HepG2 (cell line): ENCODE data around the gene ASXL1. TPM values are rescaled to one million over a fixed set of nuclear protein-coding genes. Genes with fewer than 3 reads are reported as not detected.

Source experiments
- EP300 ChIP-seq, 3 experiments: sonication (generic) in 1 of 3; formaldehyde crosslinking in 1 of 3; IDR thresholded peaks; 2 replicates each; pipeline versions ENCODE4 v1.5.1 to v1.6.1; 2011 to 2020; ENCODE audit warnings: low read depth in 2 of 3, low read length in 2 of 3, borderline replicate concordance in 1 of 3, improper control_type of control experiment in 1 of 3, mild to moderate bottlenecking in 1 of 3, missing genetic modification reagents in 1 of 3, moderate library complexity in 1 of 3
- PHF5A ChIP-seq: IDR thresholded peaks from one replicate; pipeline ENCODE4 v1.6.1; 2018; ENCODE audit warnings: low read depth, missing genetic modification reagents; ENCODE audit not compliant: unreplicated experiment
- SYNCRIP ChIP-seq: fragments of 200-400 bp; formaldehyde crosslinking; IDR thresholded peaks from 2 replicates; pipeline ENCODE4 v1.6.1; 2018; ENCODE audit warnings: mild to moderate bottlenecking, low read depth, low read length; ENCODE audit not compliant: insufficient read depth
- TEAD3 ChIP-seq: optimal IDR thresholded peaks from 2 replicates; pipeline ENCODE3; 2016; ENCODE audit warnings: borderline replicate concordance
- TOE1 ChIP-seq: sonication (generic); formaldehyde crosslinking; IDR thresholded peaks from 2 replicates; pipeline ENCODE4 v1.4.0; 2020; ENCODE audit warnings: mild to moderate bottlenecking, missing genetic modification reagents
- ZBTB20 ChIP-seq: sonication (generic); formaldehyde crosslinking; IDR thresholded peaks from 2 replicates; pipeline ENCODE4 v1.8.1; 2023; ENCODE audit warnings: missing genetic modification reagents, low read depth, mild to moderate bottlenecking, borderline replicate concordance
- ZNF317 ChIP-seq: sonication (generic); formaldehyde crosslinking; IDR thresholded peaks from 2 replicates; pipeline ENCODE4 v1.5.0; 2020; ENCODE audit warnings: mild to moderate bottlenecking, missing genetic modification reagents
- ZNF510 ChIP-seq: sonication (generic); formaldehyde crosslinking; IDR thresholded peaks from 2 replicates; pipeline ENCODE4 v1.4.0; 2020; ENCODE audit warnings: low read depth, mild to moderate bottlenecking, missing genetic modification reagents
- ZNF781 ChIP-seq: sonication (generic); formaldehyde crosslinking; IDR thresholded peaks from 2 replicates; pipeline ENCODE4 v1.5.1; 2020; ENCODE audit warnings: borderline replicate concordance, mild to moderate bottlenecking, missing genetic modification reagents; ENCODE audit errors: not compliant biosample characterization
- ZNF879 ChIP-seq: sonication (generic); formaldehyde crosslinking; IDR thresholded peaks from 2 replicates; pipeline ENCODE4 v1.8.1; 2023; ENCODE audit warnings: missing genetic modification reagents
- ZSCAN20 ChIP-seq: sonication (generic); formaldehyde crosslinking; IDR thresholded peaks from 2 replicates; pipeline ENCODE4 v1.4.0; 2020; ENCODE audit warnings: missing genetic modification reagents, mild to moderate bottlenecking, borderline replicate concordance
- polyA plus RNA-seq, 8 experiments: library from polyadenylated mRNA; depleted of rRNA in 3 of 8; stranded (reverse) in 7 of 8; unstranded in 1 of 8; fragments of >200 nt; fragmentation: Illumina TruSeq in 4 of 8; extraction: Trizol in 4 of 8; gene quantifications; 2 replicates each; pipeline versions ENCODE4 v1.2.1 to v1.2.3, GENCODE V29; 2011 to 2016; ENCODE audit warnings: low read depth in 4 of 8, missing spikeins in 1 of 8, mixed read lengths in 1 of 8; ENCODE audit not compliant: insufficient read depth in 1 of 8
- total RNA-seq, 5 experiments: library from RNA; depleted of rRNA; stranded (reverse); fragments of >200 nt; fragmentation: Illumina TruSeq; extraction: Trizol; gene quantifications; 2 replicates each; pipeline ENCODE4 v1.2.3, GENCODE V29; 2016; ENCODE audit warnings: low read depth in 1 of 5
- TF ChIP-seq, protein P1 (sequence below): sonication (generic); formaldehyde crosslinking; IDR thresholded peaks from 2 replicates; pipeline ENCODE4 v1.8.0; 2022; ENCODE audit warnings: missing genetic modification reagents, mild to moderate bottlenecking, inconsistent platforms, borderline replicate concordance
- TF ChIP-seq, protein P2 (sequence below): IDR thresholded peaks from 2 replicates; pipeline ENCODE4 v1.6.1; 2012; ENCODE audit warnings: low read length, improper control_type of control experiment
- TF ChIP-seq, protein P3 (sequence below): IDR thresholded peaks from 2 replicates; pipeline ENCODE4 v1.6.1; 2016; ENCODE audit warnings: low read depth, borderline replicate concordance
- TF ChIP-seq, protein P4 (sequence below): sonication (generic); formaldehyde crosslinking; IDR thresholded peaks from 2 replicates; pipeline ENCODE4 v1.5.0; 2020; ENCODE audit warnings: missing genetic modification reagents
- TF ChIP-seq, protein P5 (sequence below): sonication (generic); formaldehyde crosslinking; IDR thresholded peaks from 2 replicates; pipeline ENCODE4 v1.9.0; 2021; ENCODE audit warnings: missing genetic modification reagents, borderline replicate concordance
- TF ChIP-seq, protein P6 (sequence below): conservative IDR thresholded peaks from 2 replicates; pipeline ENCODE4 v1.6.1; 2018; ENCODE audit warnings: missing genetic modification reagents

The ASXL1 gene
- total and polyA plus RNA-seq, 2 of the 13 experiments (the other 11 are each of a cell fraction or from before 2014, with no cell fraction given): 62.1 to 74.8 TPM

DNA sequence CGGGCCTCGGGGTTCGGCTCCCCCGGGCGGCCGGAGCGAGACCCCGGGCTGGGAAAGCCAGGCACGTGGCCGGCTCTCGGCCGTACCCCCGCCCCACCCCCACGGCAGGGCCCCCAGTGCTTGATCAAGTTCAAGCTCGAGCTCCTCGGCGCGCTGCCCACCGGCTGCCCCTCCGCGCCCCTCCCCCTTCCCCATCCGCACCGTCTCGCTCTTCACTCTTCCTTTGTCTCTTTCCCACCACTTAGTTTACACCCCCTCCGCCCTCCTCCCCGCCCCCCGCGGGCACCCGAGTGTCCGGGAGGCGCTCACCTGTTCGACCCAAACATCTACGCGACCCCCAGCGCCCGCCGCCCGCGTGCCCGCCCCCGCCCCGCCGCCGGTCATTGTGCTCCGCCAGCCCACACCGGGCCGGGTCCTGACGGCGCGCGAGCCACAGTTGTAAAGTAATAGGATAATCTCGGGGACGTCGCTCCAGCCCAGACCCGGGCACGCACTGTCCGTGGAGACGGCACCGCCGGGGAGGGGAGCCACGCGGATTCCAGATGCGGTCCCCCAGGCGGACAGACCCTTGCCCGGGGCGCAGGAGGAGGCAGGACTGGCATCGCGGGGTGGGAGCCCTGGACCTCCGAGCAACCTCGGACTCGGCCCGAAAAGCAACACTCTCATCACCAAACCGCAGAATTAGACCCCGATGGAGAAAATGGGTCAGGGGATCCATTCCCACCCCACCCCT lies 126.3 kb downstream of the ASXL1 start (continued):
- TF ChIP-seq, protein P1, sequence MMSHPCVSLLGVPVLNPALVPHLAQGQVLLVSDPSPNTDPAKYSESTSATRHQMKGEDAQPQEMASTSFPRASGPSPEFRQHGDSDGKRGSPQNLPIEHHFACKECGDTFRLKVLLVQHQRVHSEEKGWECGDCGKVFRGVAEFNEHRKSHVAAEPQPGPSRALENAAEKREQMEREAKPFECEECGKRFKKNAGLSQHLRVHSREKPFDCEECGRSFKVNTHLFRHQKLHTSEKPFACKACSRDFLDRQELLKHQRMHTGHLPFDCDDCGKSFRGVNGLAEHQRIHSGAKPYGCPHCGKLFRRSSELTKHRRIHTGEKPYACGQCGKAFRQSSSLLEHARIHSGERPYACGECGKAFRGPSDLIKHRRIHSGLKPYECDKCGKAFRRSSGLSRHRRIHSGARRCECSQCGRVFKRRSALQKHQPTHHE: no peak
- TF ChIP-seq TOE1 (CRISPR knock-in tag) (no peak), ZNF781 (CRISPR knock-in tag) (no peak), ZNF510 (CRISPR knock-in tag) (no peak), ZNF879 (no peak), ZBTB20 (CRISPR knock-in tag) (no peak), PHF5A (CRISPR knock-in tag) (no peak), SYNCRIP (no peak), TEAD3 (CRISPR knock-in tag) (no peak), EP300 (IDR thresholded peaks at IDR 0.05; ENCODE audit: low read depth in 2 of 2, low read length in 2 of 2) (no peak), EP300 (CRISPR knock-in tag; IDR thresholded peaks at IDR 0.05; ENCODE audit: borderline replicate concordance) (no peak; the same call in 1 of the 2 replicates), ZNF317 (no peak), ZSCAN20 (no peak)
- TF ChIP-seq, protein P2, sequence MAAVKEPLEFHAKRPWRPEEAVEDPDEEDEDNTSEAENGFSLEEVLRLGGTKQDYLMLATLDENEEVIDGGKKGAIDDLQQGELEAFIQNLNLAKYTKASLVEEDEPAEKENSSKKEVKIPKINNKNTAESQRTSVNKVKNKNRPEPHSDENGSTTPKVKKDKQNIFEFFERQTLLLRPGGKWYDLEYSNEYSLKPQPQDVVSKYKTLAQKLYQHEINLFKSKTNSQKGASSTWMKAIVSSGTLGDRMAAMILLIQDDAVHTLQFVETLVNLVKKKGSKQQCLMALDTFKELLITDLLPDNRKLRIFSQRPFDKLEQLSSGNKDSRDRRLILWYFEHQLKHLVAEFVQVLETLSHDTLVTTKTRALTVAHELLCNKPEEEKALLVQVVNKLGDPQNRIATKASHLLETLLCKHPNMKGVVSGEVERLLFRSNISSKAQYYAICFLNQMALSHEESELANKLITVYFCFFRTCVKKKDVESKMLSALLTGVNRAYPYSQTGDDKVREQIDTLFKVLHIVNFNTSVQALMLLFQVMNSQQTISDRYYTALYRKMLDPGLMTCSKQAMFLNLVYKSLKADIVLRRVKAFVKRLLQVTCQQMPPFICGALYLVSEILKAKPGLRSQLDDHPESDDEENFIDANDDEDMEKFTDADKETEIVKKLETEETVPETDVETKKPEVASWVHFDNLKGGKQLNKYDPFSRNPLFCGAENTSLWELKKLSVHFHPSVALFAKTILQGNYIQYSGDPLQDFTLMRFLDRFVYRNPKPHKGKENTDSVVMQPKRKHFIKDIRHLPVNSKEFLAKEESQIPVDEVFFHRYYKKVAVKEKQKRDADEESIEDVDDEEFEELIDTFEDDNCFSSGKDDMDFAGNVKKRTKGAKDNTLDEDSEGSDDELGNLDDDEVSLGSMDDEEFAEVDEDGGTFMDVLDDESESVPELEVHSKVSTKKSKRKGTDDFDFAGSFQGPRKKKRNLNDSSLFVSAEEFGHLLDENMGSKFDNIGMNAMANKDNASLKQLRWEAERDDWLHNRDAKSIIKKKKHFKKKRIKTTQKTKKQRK: no peak
- TF ChIP-seq, protein P3, sequence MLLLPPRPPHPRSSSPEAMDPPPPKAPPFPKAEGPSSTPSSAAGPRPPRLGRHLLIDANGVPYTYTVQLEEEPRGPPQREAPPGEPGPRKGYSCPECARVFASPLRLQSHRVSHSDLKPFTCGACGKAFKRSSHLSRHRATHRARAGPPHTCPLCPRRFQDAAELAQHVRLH (CRISPR knock-in tag): no peak; the same call in 1 of the 2 replicates
- TF ChIP-seq, protein P4, sequence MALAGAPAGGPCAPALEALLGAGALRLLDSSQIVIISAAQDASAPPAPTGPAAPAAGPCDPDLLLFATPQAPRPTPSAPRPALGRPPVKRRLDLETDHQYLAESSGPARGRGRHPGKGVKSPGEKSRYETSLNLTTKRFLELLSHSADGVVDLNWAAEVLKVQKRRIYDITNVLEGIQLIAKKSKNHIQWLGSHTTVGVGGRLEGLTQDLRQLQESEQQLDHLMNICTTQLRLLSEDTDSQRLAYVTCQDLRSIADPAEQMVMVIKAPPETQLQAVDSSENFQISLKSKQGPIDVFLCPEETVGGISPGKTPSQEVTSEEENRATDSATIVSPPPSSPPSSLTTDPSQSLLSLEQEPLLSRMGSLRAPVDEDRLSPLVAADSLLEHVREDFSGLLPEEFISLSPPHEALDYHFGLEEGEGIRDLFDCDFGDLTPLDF (CRISPR knock-in tag): no peak
- TF ChIP-seq, protein P5, sequence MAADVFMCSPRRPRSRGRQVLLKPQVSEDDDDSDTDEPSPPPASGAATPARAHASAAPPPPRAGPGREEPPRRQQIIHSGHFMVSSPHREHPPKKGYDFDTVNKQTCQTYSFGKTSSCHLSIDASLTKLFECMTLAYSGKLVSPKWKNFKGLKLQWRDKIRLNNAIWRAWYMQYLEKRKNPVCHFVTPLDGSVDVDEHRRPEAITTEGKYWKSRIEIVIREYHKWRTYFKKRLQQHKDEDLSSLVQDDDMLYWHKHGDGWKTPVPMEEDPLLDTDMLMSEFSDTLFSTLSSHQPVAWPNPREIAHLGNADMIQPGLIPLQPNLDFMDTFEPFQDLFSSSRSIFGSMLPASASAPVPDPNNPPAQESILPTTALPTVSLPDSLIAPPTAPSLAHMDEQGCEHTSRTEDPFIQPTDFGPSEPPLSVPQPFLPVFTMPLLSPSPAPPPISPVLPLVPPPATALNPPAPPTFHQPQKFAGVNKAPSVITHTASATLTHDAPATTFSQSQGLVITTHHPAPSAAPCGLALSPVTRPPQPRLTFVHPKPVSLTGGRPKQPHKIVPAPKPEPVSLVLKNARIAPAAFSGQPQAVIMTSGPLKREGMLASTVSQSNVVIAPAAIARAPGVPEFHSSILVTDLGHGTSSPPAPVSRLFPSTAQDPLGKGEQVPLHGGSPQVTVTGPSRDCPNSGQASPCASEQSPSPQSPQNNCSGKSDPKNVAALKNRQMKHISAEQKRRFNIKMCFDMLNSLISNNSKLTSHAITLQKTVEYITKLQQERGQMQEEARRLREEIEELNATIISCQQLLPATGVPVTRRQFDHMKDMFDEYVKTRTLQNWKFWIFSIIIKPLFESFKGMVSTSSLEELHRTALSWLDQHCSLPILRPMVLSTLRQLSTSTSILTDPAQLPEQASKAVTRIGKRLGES (CRISPR knock-in tag): no peak
- TF ChIP-seq, protein P6, sequence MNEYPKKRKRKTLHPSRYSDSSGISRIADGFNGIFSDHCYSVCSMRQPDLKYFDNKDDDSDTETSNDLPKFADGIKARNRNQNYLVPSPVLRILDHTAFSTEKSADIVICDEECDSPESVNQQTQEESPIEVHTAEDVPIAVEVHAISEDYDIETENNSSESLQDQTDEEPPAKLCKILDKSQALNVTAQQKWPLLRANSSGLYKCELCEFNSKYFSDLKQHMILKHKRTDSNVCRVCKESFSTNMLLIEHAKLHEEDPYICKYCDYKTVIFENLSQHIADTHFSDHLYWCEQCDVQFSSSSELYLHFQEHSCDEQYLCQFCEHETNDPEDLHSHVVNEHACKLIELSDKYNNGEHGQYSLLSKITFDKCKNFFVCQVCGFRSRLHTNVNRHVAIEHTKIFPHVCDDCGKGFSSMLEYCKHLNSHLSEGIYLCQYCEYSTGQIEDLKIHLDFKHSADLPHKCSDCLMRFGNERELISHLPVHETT (CRISPR knock-in tag): no peak
